Neutrophil (primary cell): ENCODE measurements around the gene SPC25.
"Not testable (repeated sequence)": the region's sequence is repeated elsewhere in the genome, so short reads cannot be mapped to it uniquely, and the experiment has no call there.

Source experiments
- H3K27ac ChIP-seq: fragments of 200-600 bp; sonication (generic); 2 replicates; pipeline ENCODE4 v1.5.1; 2016; ENCODE audit warnings: mild to moderate bottlenecking, moderate library complexity
- H3K27me3 ChIP-seq: fragments of 200-600 bp; sonication (generic); 2 replicates; pipeline ENCODE4 v1.6.0; 2016; ENCODE audit warnings: mild to moderate bottlenecking
- H3K36me3 ChIP-seq: fragments of 200-600 bp; sonication (generic); 2 replicates; pipeline ENCODE4 v1.5.1; 2017
- H3K4me1 ChIP-seq, 2 experiments: fragments of 200-600 bp in 1 of 2; sonication (generic) in 1 of 2; 1 replicate in 1 of 2; 2 replicates in 1 of 2; pipeline versions ENCODE4 v1.5.1 to v1.6.1; 2013 to 2016; ENCODE audit warnings: low read depth in 1 of 2, low read length in 1 of 2, mild to moderate bottlenecking in 1 of 2, moderate library complexity in 1 of 2; ENCODE audit not compliant: control insufficient read depth in 1 of 2, insufficient read depth in 1 of 2
- H3K4me3 ChIP-seq, 2 experiments: fragments of 200-600 bp in 1 of 2; sonication (generic) in 1 of 2; 1 replicate in 1 of 2; 2 replicates in 1 of 2; pipeline ENCODE4 v1.5.1; 2013 to 2016; ENCODE audit warnings: low read depth in 1 of 2, low read length in 1 of 2, mild to moderate bottlenecking in 1 of 2, moderate library complexity in 1 of 2
- H3K9me3 ChIP-seq: fragments of 200-600 bp; sonication (generic); 2 replicates; pipeline ENCODE4 v1.5.1; 2016
- TF ChIP-seq, protein P1 (sequence below): fragments of 200-600 bp; sonication (generic); IDR thresholded peaks from 2 replicates; pipeline ENCODE4 v1.5.1; 2016; ENCODE audit warnings: antibody characterized with exemption

The SPC25 gene, protein sequence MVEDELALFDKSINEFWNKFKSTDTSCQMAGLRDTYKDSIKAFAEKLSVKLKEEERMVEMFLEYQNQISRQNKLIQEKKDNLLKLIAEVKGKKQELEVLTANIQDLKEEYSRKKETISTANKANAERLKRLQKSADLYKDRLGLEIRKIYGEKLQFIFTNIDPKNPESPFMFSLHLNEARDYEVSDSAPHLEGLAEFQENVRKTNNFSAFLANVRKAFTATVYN

DNA sequence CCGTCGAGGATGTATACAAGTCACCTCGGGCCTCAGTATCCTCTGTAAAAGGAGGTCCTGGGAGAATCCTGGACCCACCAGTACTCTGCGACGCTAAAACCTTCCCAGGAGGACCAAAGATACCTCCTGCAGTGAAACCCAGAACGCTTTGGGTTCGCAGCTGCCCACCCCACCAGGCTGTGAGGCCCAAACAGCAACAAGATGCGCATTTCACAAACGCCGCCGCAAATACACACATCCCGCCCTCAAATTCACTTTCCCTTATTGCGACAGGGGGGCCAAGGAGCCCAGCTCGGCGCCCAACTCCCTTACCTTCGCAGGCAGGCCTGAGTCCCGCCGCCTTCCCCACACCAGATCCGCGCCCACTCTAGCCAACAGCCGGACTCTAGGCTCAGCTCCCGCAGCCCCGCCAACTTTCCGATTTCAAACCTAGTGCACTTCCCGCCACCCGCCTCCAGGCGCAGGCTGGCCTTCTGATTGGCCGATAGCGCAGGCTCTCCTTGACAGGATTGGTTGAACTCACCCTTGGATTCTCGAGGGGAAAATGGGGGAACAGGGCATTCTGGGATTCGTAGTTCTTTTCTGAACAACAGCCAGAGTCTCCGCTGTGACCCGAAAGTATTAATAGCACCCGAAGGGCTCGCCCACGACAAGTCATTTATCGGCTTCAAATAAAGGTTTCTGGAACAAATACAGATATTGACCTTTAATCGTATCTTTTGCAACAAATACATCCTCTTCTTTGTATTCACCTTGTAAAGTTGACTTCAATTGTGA lies at the start of gene SPC25:
TSS of gene SPC25 (minus strand) at position 425 of the 777 bp plus-strand sequence. CDS start 911 bp downstream, outside the sequence.
- Histone ChIP-seq H3K4me1 (peaks cover 13 to 15% of the 10 kb centered on the region in 2 experiments), H3K27me3 (peaks cover 6% of the 10 kb centered on the region), H3K9me3 (no peaks in the 10 kb centered on the region), H3K36me3 (peaks cover 3% of the 10 kb centered on the region), H3K27ac (no peak within 1 kb of the TSS), H3K4me3 (peak within 1 kb of the TSS; percentile 59 to 63)
- TF ChIP-seq, protein P1, sequence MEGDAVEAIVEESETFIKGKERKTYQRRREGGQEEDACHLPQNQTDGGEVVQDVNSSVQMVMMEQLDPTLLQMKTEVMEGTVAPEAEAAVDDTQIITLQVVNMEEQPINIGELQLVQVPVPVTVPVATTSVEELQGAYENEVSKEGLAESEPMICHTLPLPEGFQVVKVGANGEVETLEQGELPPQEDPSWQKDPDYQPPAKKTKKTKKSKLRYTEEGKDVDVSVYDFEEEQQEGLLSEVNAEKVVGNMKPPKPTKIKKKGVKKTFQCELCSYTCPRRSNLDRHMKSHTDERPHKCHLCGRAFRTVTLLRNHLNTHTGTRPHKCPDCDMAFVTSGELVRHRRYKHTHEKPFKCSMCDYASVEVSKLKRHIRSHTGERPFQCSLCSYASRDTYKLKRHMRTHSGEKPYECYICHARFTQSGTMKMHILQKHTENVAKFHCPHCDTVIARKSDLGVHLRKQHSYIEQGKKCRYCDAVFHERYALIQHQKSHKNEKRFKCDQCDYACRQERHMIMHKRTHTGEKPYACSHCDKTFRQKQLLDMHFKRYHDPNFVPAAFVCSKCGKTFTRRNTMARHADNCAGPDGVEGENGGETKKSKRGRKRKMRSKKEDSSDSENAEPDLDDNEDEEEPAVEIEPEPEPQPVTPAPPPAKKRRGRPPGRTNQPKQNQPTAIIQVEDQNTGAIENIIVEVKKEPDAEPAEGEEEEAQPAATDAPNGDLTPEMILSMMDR = peak; percentile 24

DNA sequence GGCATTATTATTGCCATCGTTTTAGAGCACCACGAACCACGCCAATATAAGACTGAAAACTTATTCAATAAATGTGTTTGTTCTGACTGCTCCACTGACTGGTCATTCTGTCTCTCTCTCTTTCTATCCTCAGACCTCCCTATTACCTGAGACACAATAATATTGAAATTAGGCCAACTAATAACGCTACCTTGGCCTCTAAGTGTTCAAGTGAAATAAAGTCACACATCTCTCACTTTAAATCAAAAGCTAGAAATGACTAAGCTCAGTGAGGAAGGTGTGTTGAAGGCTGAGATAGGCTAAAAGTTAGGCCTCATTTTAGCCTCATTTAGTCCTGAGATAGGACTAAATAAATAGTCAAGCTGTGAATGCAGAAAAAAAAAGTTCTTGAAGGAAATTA lies 49.7 kb upstream of the SPC25 start:
- Histone ChIP-seq H3K4me1 (no peaks in the 10 kb centered on the region), H3K27me3 (peaks cover 8% of the 10 kb centered on the region), H3K36me3 (no peaks in the 10 kb centered on the region), H3K27ac (no peak overlapping the region), H3K9me3 (no peaks in the 10 kb centered on the region), H3K4me3 (no peak overlapping the region)
- TF ChIP-seq, protein P1 = no peak

DNA sequence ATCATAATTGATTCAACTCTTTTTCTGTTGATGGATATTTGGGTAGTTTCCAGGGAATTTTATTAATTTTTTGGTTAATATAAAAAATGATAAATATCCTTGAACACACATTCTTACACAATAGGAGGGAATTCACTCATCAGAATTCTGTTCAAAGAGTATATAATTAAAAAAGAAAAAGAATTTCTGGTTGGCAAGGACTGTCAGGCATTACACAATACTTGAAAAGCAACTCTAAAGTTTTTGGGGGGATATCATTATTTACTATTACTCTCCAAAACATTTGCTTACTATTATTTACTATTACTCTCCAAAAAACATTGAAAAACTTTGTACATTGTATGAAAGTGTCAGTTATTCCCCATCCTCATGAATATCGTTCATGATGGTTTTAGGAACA lies 48.8 kb upstream of the SPC25 start:
- H3K4me1 ChIP-seq = no peaks in the 10 kb centered on the region
- TF ChIP-seq, protein P1 = no peak

DNA sequence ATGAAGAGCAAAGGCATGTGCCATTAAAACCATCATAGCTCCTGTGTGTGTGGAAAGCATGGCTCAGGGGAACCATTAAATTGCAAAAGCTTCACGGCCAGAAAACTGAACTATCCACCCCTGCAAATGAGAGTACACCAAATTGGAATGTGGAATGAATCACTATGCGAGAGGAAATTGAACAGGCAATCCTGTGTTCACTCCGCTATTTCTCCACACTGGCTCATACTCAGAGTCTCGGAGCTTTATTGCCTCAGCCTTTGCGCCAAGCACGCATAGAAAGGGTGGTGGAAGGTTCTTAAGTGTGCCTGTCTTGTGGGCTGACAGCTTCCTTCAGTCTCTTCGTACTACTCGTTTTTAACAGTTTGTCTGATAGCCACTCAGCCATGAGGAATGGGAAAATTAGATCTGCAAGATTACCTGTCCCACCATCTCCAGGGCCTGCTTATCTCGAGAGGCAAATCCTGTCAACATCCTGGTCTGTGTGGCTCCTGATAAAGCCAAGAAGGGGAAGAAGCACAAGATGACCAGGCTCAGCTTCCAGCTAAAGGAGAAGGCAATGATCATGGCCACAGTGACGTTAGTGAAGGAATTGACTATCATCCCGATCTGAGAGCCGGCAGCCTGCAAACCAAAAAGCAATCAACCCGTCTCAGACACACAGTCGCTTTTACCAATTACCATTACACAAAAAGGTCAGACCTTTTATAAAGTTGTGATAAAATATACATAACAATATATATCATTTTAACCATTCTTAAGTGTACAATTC lies 45.8 kb upstream of the SPC25 start:
- no peak overlapping the region for H3K27ac ChIP-seq
- H3K4me1 ChIP-seq = no peaks in the 10 kb centered on the region
- H3K27me3 ChIP-seq = peaks cover 13% of the 10 kb centered on the region
- TF ChIP-seq, protein P1 = no peak
- no peak overlapping the region for H3K4me3 ChIP-seq
- no peaks in the 10 kb centered on the region for H3K36me3 ChIP-seq
- no peaks in the 10 kb centered on the region for H3K9me3 ChIP-seq

More for the DNA sequence above, 48.8 kb upstream of the SPC25 start:
- Histone ChIP-seq H3K4me3 (no peak overlapping the region), H3K27ac (no peak overlapping the region), H3K9me3 (no peaks in the 10 kb centered on the region), H3K27me3 (peaks cover 8% of the 10 kb centered on the region), H3K36me3 (no peaks in the 10 kb centered on the region)

DNA sequence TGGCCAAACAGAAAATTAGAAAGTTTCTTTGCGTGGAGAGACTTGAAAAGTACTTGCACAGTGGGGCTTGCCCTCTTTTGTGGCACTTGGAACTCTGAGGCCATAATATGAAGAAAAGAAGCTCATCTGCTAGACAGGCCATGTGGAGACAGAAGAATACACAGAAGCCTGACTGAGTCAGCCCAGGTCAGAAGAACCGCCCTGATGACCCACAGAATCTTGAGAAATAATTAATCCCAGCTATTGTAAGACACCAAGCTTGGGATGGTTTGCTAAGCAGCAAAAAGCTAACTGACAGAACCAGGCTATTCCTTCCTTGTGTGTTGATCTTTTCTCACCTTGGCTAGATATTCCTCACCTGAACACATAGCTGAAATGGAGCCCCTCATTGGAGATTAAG lies 44.6 kb upstream of the SPC25 start:
- Histone ChIP-seq H3K27ac (no peak overlapping the region), H3K9me3 (no peaks in the 10 kb centered on the region), H3K4me1 (no peaks in the 10 kb centered on the region), H3K36me3 (no peaks in the 10 kb centered on the region), H3K27me3 (peaks cover 15% of the 10 kb centered on the region), H3K4me3 (no peak overlapping the region)
- TF ChIP-seq, protein P1 = no peak

DNA sequence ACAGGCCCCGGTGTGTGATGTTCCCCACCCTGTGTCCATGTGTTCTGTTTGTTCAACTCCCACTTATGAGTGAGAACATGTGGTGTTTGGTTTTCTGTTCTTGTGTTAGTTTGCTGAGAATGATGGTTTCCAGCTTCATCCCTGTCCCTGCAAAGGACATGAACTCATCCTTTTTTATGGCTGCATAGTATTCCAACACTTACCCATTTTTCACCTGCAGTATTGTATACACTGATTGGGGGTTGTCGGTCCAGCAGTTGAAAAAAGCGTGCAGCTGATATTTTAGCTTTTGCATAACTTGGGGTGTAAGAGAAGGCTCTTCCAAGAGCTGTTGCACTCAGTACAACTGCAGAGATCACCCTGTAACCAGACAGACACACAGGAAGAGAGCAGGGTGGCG lies 41.9 kb upstream of the SPC25 start:
- not testable (repeated sequence) for H3K4me1 ChIP-seq, H3K9me3 ChIP-seq, H3K27ac ChIP-seq, H3K4me3 ChIP-seq, H3K36me3 ChIP-seq
- peaks cover 15% of the 10 kb centered on the region for H3K27me3 ChIP-seq
